Dendritic cell treated with granulocyte-macrophage colony-stimulating factor and Interleukin-4, amounts not matched to agents 40 ng/mL and 50 ng/mL, for 4 days (primary cell): ENCODE results near the gene NPAS3.

Experiments used
- H3K27ac Mint-ChIP-seq: one replicate; pipeline ENCODE4 v1.8.0; 2022; ENCODE audit warnings: mild to moderate bottlenecking, mixed read lengths
- H3K27me3 Mint-ChIP-seq: one replicate; pipeline ENCODE4 v1.8.0; 2022; ENCODE audit warnings: mild to moderate bottlenecking, mixed read lengths
- H3K36me3 Mint-ChIP-seq: one replicate; pipeline ENCODE4 v1.8.0; 2022; ENCODE audit warnings: low read depth, mixed read lengths
- H3K4me1 Mint-ChIP-seq: one replicate; pipeline ENCODE4 v1.8.0; 2022; ENCODE audit warnings: low read depth, mixed read lengths
- H3K4me3 Mint-ChIP-seq: one replicate; pipeline ENCODE4 v1.8.0; 2022; ENCODE audit warnings: mild to moderate bottlenecking, moderate library complexity, mixed read lengths
- H3K9me3 Mint-ChIP-seq: one replicate; pipeline ENCODE4 v1.8.0; 2022; ENCODE audit warnings: mixed read lengths
- intact Hi-C: fragments of 100-400 bp; cut with micrococcal nuclease; formaldehyde crosslinking; loops from one replicate; pipeline ENCODE4 v1.15.0; 2022

Gene NPAS3

GRCh38 chr14:33592297-33592696, 653.6 kb downstream of the NPAS3 start:
- Mint-ChIP-seq H3K27me3 (no peaks in the 10 kb centered on the region), H3K27ac (no peak overlapping the region), H3K9me3 (no peaks in the 10 kb centered on the region), H3K36me3 (no peaks in the 10 kb centered on the region), H3K4me3 (no peak overlapping the region), H3K4me1 (no peaks in the 10 kb centered on the region)
- intact Hi-C loops, result no loop called here

GRCh38 chr14:33596211-33597080, 657.8 kb downstream of the NPAS3 start:
- Mint-ChIP-seq H3K27ac (no peak overlapping the region), H3K9me3 (no peaks in the 10 kb centered on the region), H3K36me3 (no peaks in the 10 kb centered on the region), H3K4me3 (no peak overlapping the region), H3K27me3 (no peaks in the 10 kb centered on the region), H3K4me1 (no peaks in the 10 kb centered on the region)
- intact Hi-C loops, result no loop called here

GRCh38 chr14:33598582-33598981, 659.9 kb downstream of the NPAS3 start:
- Mint-ChIP-seq H3K9me3 (peaks cover 16% of the 10 kb centered on the region), H3K4me1 (no peaks in the 10 kb centered on the region)
- intact Hi-C loops, result no loop called here

DNA sequence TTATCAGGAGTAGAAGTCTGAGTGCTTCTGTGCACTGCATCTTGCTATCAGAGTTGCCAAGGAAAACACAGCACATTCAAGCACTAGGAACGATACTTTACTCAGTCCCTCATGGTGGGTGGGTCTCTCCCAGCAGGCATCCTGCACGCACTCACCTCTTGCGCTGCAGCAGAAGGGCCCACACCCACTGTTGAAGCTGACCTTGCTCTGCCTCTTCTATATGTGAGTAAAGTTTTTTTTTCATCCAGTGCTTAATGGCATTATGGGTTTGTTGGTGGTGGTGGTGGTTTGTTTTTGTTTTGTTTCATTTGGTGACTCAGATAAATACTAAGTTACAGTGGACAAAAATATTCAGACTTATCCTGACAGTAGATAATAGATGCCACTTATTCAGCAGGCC, 663.7 kb downstream of the NPAS3 start:
- Mint-ChIP-seq H3K36me3 (no peaks in the 10 kb centered on the region), H3K27ac (no peak overlapping the region), H3K9me3 (peaks cover 16% of the 10 kb centered on the region), H3K4me3 (no peak overlapping the region), H3K4me1 (no peaks in the 10 kb centered on the region), H3K27me3 (no peaks in the 10 kb centered on the region)
- intact Hi-C loops, result no loop called here

More at GRCh38 chr14:33598582-33598981, 659.9 kb downstream of the NPAS3 start:
- no peak overlapping the region for H3K4me3 Mint-ChIP-seq
- H3K36me3 Mint-ChIP-seq, result no peaks in the 10 kb centered on the region
- no peaks in the 10 kb centered on the region for H3K27me3 Mint-ChIP-seq
- no peak overlapping the region for H3K27ac Mint-ChIP-seq

DNA sequence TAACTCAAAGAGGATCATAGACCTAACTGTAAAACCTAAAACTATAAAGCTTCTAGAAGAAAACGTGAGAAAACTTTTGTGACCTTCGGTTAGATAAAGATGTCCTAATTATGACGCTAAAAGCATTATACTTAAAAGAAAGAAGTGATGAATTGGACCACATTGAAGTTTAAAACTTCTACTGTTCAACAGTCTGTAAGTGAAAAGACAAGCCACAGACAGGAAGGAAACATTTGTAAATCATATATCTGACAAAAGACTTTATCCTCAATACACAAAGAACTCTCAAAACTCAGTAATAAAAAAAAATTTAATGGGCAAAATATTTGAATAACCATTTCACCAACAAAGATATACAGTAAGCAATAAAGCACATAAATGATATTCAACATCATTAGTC, 667.9 kb downstream of the NPAS3 start:
- Mint-ChIP-seq H3K36me3 (no peaks in the 10 kb centered on the region), H3K27ac (no peak overlapping the region), H3K4me1 (no peaks in the 10 kb centered on the region), H3K9me3 (peaks cover 15% of the 10 kb centered on the region), H3K4me3 (no peak overlapping the region), H3K27me3 (no peaks in the 10 kb centered on the region)
- intact Hi-C loops, result no loop called here

DNA sequence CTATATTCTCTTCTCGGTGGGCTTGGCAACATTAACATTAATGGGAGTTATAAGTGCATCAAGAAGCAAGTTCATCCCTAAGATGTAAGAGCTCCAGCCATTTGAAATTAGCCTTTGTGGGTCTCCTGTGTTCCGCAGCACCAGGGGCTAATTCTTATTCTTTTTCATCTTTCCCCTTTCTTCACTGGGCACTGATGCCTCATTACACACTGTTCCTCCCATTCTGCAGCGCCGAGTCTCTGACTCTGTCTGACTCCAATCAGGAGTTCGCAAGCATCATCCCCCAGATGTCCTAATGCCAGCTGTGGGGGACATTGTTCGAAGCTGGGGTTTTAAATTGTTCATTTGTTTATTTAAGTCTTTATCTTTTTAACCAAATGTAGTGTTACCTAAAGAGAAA, 670.9 kb downstream of the NPAS3 start:
- H3K27ac Mint-ChIP-seq, result no peak overlapping the region
- intact Hi-C loops, result no loop called here
- H3K27me3 Mint-ChIP-seq, result no peaks in the 10 kb centered on the region
- H3K4me1 Mint-ChIP-seq, result no peaks in the 10 kb centered on the region
- no peaks in the 10 kb centered on the region for H3K36me3 Mint-ChIP-seq
- H3K4me3 Mint-ChIP-seq, result no peak overlapping the region
- H3K9me3 Mint-ChIP-seq, result no peaks in the 10 kb centered on the region

GRCh38 chr14:33610121-33610520, 671.4 kb downstream of the NPAS3 start:
- no peaks in the 10 kb centered on the region for H3K9me3 Mint-ChIP-seq

GRCh38 chr14:33611405-33612196, 672.9 kb downstream of the NPAS3 start:
- Mint-ChIP-seq H3K4me3 (no peak overlapping the region), H3K9me3 (no peaks in the 10 kb centered on the region), H3K27ac (no peak overlapping the region), H3K4me1 (no peaks in the 10 kb centered on the region), H3K27me3 (no peaks in the 10 kb centered on the region), H3K36me3 (no peaks in the 10 kb centered on the region)
- intact Hi-C loops, result no loop called here

More at GRCh38 chr14:33610121-33610520, 671.4 kb downstream of the NPAS3 start:
- intact Hi-C loops, result no loop called here
- H3K27ac Mint-ChIP-seq, result no peak overlapping the region
- no peak overlapping the region for H3K4me3 Mint-ChIP-seq
- no peaks in the 10 kb centered on the region for H3K27me3 Mint-ChIP-seq
- H3K4me1 Mint-ChIP-seq, result no peaks in the 10 kb centered on the region
- no peaks in the 10 kb centered on the region for H3K36me3 Mint-ChIP-seq

DNA sequence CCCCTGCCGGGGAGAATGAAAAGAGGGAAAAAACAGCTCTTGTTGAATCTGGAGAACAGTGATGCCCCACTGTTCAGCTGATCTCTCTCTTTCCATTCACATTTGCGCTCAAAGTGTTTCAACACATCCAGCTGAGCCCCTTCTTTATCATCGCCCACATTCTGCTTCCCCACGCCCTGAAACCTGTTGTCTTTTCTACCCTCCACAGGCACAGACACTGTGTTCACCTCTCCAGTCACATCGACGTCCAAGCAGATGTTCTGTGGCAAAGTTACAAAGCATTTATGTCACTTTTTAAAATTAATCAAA, 673.5 kb downstream of the NPAS3 start:
- Mint-ChIP-seq H3K9me3 (no peaks in the 10 kb centered on the region), H3K4me1 (no peaks in the 10 kb centered on the region), H3K27me3 (no peaks in the 10 kb centered on the region), H3K27ac (no peak overlapping the region), H3K4me3 (no peak overlapping the region), H3K36me3 (no peaks in the 10 kb centered on the region)
- intact Hi-C loops, result no loop called here

GRCh38 chr14:33617154-33617553, 678.5 kb downstream of the NPAS3 start:
- H3K36me3 Mint-ChIP-seq, result no peaks in the 10 kb centered on the region
- no peak overlapping the region for H3K27ac Mint-ChIP-seq
- no peak overlapping the region for H3K4me3 Mint-ChIP-seq
- no peaks in the 10 kb centered on the region for H3K9me3 Mint-ChIP-seq
- intact Hi-C loops, result no loop called here
- H3K27me3 Mint-ChIP-seq, result no peaks in the 10 kb centered on the region
- H3K4me1 Mint-ChIP-seq, result no peaks in the 10 kb centered on the region

- intact Hi-C loops, result no loop called here
Observed at GRCh38 chr14:33618361-33619105, 679.9 kb downstream of the NPAS3 start.

DNA sequence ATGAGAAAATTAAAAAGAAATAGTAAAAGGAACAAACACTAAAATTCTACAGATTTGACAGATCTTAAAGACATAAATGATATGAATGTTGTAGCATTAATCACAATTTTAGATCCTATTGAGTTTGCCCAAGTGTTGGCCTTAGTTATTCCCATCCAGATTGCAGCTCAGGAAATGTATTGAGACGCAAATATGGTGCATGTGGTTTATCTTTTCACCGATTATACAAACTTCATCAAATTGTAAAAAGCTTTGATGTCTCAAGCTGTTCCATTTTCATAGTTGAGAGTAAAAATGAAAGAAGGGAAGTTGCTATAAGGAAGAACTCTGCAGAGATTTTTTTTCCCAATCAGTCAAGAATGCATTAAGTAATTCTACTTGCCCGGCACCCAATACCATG, 683.8 kb downstream of the NPAS3 start:
- intact Hi-C loops, result no loop called here

More at GRCh38 chr14:33618361-33619105, 679.9 kb downstream of the NPAS3 start:
- H3K4me3 Mint-ChIP-seq, result no peak overlapping the region
- H3K36me3 Mint-ChIP-seq, result no peaks in the 10 kb centered on the region
- no peaks in the 10 kb centered on the region for H3K9me3 Mint-ChIP-seq
- no peaks in the 10 kb centered on the region for H3K27me3 Mint-ChIP-seq
- no peaks in the 10 kb centered on the region for H3K4me1 Mint-ChIP-seq
- H3K27ac Mint-ChIP-seq, result no peak overlapping the region

DNA sequence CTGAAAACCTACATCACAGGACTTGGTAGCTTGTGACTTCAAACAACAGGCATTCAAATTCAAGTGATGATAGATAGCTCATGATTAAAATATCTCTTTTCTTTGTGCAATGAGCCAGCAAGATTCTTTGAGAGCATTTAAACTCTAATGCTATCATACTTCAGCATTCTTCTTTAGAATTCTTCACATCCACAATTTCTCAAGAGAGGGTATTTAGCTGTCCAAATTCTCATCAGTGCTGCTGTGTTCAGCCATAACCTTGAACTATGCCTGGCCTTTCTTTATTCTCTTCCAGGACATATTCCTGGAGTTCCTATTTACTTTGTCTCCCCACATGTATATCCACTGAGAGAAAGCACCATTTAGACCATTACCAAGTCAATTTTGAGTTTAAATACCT, 691.1 kb downstream of the NPAS3 start:
- no peak overlapping the region for H3K27ac Mint-ChIP-seq
- H3K9me3 Mint-ChIP-seq, result no peaks in the 10 kb centered on the region
- H3K4me1 Mint-ChIP-seq, result no peaks in the 10 kb centered on the region
- intact Hi-C loops, result no loop called here
- H3K27me3 Mint-ChIP-seq, result no peaks in the 10 kb centered on the region
- H3K36me3 Mint-ChIP-seq, result no peaks in the 10 kb centered on the region
- H3K4me3 Mint-ChIP-seq, result no peak overlapping the region

More for the DNA sequence above, 683.8 kb downstream of the NPAS3 start:
- H3K4me3 Mint-ChIP-seq, result no peak overlapping the region
- H3K9me3 Mint-ChIP-seq, result no peaks in the 10 kb centered on the region
- no peaks in the 10 kb centered on the region for H3K27me3 Mint-ChIP-seq
- H3K4me1 Mint-ChIP-seq, result no peaks in the 10 kb centered on the region
- H3K27ac Mint-ChIP-seq, result no peak overlapping the region
- H3K36me3 Mint-ChIP-seq, result no peaks in the 10 kb centered on the region

DNA sequence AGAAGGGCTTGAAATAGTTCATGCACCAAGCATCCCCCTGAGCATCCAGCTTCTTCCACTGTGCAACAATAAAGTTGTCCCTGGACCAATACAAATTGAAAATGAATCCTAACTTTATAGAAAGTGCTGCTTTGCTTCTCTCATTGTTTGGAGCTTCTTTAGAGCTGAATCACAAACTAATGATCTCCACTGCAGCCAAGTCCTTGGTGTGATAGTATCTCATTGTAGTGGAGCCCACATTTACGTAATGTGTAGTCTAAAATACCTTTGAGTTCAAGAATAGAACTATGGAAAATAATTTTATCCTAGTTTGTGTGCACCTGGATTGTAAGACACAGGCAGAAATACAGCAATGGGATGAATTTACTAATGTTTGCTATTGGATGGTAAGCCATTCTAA, 692.3 kb downstream of the NPAS3 start:
- intact Hi-C loops, result no loop called here
- Mint-ChIP-seq H3K27ac (no peak overlapping the region), H3K9me3 (no peaks in the 10 kb centered on the region), H3K4me1 (no peaks in the 10 kb centered on the region), H3K4me3 (no peak overlapping the region), H3K27me3 (no peaks in the 10 kb centered on the region), H3K36me3 (no peaks in the 10 kb centered on the region)
